Tibial artery (tissue), 4 donors: ENCODE results near the gene GSTM2.

Experiments used
- DNase-seq, 2 donors: peaks; one replicate each; pipeline ENCODE4 v3.0.0-alpha.2; 2019
- H3K27ac ChIP-seq, 2 donors: fragments of 200-600 bp; sonication (generic) in 1 of 2; 1 replicate in 1 of 2; 2 replicates in 1 of 2; pipeline ENCODE4 v1.5.1; 2018 to 2019; ENCODE audit warnings: mild to moderate bottlenecking in 1 of 2
- H3K27me3 ChIP-seq, 2 donors: fragments of 200-600 bp; sonication (generic) in 1 of 2; one replicate each; pipeline versions ENCODE4 v1.5.1 to v1.6.0; 2016 to 2019
- H3K36me3 ChIP-seq, 3 donors: fragments of 200-600 bp; sonication (generic) in 2 of 3; one replicate each; pipeline ENCODE4 v1.5.1; 2016 to 2019; ENCODE audit warnings: mild to moderate bottlenecking in 2 of 3
- H3K4me1 ChIP-seq, 4 donors: fragments of 200-600 bp; sonication (generic) in 2 of 4; 1 replicate in 3 of 4; 2 replicates in 1 of 4; pipeline ENCODE4 v1.5.1; 2016 to 2019
- H3K4me3 ChIP-seq, 2 donors: fragments of 200-600 bp; sonication (generic) in 1 of 2; 1 replicate in 1 of 2; 2 replicates in 1 of 2; pipeline ENCODE4 v1.5.1; 2018 to 2019; ENCODE audit warnings: mild to moderate bottlenecking in 2 of 2
- H3K9me3 ChIP-seq, 3 donors: fragments of 200-600 bp; sonication (generic) in 1 of 3; one replicate each; pipeline ENCODE4 v1.5.1; 2016 to 2019
- CTCF ChIP-seq, 2 experiments: fragments of 200-600 bp in 1 of 2; fragments of 450-650 bp in 1 of 2; IDR thresholded peaks; one replicate each; pipeline ENCODE4 v1.5.1; 2017 to 2019; ENCODE audit warnings: antibody characterized with exemption in 2 of 2, mild to moderate bottlenecking in 1 of 2, moderate library complexity in 1 of 2
- intact Hi-C: fragments of 100-400 bp; cut with DNase I; formaldehyde crosslinking; loops from one replicate; pipeline ENCODE4 v1.15.0; 2023; ENCODE audit warnings: low total_unique reads

The GSTM2 gene

GRCh38 chr1:109628540-109629321 lies 39.1 kb upstream of the GSTM2 start:
- H3K4me1 ChIP-seq: peaks cover 0 to 14% (median 8%) of the 10 kb centered on the region in 4 donors
- no peaks in the 10 kb centered on the region for H3K27me3 ChIP-seq
- H3K4me3 ChIP-seq: no peak overlapping the region
- H3K27ac ChIP-seq: no peak overlapping the region
- no peak for TF ChIP-seq CTCF (IDR thresholded peaks at IDR 0.05)
- H3K9me3 ChIP-seq: no peaks in the 10 kb centered on the region
- DNase-seq: peak in 1 of 2 donors; percentile 60
- intact Hi-C loops: no loop called here
- H3K36me3 ChIP-seq: peaks cover 27 to 72% (median 53%) of the 10 kb centered on the region in 3 donors

- intact Hi-C loops: no loop called here
- H3K36me3 ChIP-seq: peaks cover 27 to 72% (median 53%) of the 10 kb centered on the region in 3 donors
- no peaks in the 10 kb centered on the region for H3K9me3 ChIP-seq
- no peaks in the 10 kb centered on the region for H3K27me3 ChIP-seq
- TF ChIP-seq CTCF (IDR thresholded peaks at IDR 0.05): no peak
- peak in 1 of 2 donors; percentile 55 for DNase-seq
- no peak overlapping the region for H3K4me3 ChIP-seq
- peaks cover 0 to 6% (median 1%) of the 10 kb centered on the region in 4 donors for H3K4me1 ChIP-seq
- no peak overlapping the region for H3K27ac ChIP-seq
Observed at GRCh38 chr1:109629372-109630030, 38.4 kb upstream of the GSTM2 start.

GRCh38 chr1:109630081-109630897 lies 37.6 kb upstream of the GSTM2 start:
- H3K9me3 ChIP-seq: no peaks in the 10 kb centered on the region
- no peak overlapping the region for H3K4me3 ChIP-seq
- DNase-seq: peak in 1 of 2 donors; percentile 65
- H3K36me3 ChIP-seq: peaks cover 27 to 71% (median 53%) of the 10 kb centered on the region in 3 donors
- intact Hi-C loops: no loop called here
- no peaks in the 10 kb centered on the region for H3K4me1 ChIP-seq
- H3K27ac ChIP-seq: no peak overlapping the region
- TF ChIP-seq CTCF (IDR thresholded peaks at IDR 0.05): peak in 1 of 2 experiments; percentile 41
- no peaks in the 10 kb centered on the region for H3K27me3 ChIP-seq

GRCh38 chr1:109630898-109631512 lies 36.9 kb upstream of the GSTM2 start:
- Histone ChIP-seq H3K27me3 (no peaks in the 10 kb centered on the region), H3K4me3 (no peak overlapping the region), H3K9me3 (no peaks in the 10 kb centered on the region), H3K36me3 (peaks cover 27 to 65% (median 49%) of the 10 kb centered on the region in 3 donors), H3K4me1 (peaks cover 0 to under 1% (median 0%) of the 10 kb centered on the region in 4 donors), H3K27ac (no peak overlapping the region)
- DNase-seq: no peak
- TF ChIP-seq CTCF (IDR thresholded peaks at IDR 0.05): no peak
- intact Hi-C loops: no loop called here
